Measurements from ENCODE around the gene SHANK2.
"Not testable (repeated sequence)": the region's sequence is repeated elsewhere in the genome, so short reads cannot be mapped to it uniquely, and the experiment has no call there.

SHANK2 gene

DNA sequence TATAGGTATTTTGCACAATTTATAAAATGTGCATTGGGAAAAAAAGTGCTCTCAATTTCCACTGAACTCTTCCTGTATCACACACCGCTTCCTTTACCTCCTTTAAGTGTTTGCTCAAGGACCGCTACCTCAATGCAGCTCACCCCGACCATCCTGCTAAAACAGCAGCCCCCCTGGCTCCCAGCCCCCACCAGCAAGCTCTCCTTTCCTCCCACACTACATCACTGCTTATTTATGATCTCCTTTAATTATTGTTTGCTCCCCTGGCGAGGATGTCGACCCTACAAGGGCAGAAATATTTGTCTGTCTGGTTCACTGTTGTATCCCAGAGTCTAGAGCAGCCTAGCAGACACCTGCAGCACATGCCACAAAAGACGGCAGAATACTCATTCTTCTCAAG lies 10.0 kb downstream of the SHANK2 start:
- DNase-seq: no peak

DNA sequence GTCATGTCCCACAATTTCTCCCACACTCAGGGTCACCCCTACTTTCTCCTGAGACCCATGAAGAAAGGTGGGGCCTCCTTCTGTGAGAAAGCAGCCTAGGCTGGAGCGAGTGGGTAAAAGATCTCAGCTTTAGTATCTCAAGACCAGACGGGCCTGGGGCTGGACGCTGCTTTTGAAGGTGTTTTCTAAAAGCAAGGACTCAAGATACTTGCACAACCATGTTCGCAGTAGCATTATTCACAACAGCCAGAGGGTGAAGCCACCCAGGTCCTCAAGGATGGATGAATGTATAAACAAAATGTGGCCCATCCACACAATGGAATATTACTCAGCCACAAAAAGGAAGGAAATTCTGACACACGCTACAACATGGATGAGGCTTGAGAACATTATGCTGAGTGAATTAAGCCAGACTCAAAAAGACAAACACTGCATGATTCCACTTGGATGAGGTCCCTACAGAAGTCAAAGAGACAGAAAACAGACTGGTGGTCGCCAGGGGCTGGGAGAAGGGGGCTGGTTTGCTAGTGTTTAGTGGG lies 10.6 kb downstream of the SHANK2 start:
- no peak for DNase-seq

DNA sequence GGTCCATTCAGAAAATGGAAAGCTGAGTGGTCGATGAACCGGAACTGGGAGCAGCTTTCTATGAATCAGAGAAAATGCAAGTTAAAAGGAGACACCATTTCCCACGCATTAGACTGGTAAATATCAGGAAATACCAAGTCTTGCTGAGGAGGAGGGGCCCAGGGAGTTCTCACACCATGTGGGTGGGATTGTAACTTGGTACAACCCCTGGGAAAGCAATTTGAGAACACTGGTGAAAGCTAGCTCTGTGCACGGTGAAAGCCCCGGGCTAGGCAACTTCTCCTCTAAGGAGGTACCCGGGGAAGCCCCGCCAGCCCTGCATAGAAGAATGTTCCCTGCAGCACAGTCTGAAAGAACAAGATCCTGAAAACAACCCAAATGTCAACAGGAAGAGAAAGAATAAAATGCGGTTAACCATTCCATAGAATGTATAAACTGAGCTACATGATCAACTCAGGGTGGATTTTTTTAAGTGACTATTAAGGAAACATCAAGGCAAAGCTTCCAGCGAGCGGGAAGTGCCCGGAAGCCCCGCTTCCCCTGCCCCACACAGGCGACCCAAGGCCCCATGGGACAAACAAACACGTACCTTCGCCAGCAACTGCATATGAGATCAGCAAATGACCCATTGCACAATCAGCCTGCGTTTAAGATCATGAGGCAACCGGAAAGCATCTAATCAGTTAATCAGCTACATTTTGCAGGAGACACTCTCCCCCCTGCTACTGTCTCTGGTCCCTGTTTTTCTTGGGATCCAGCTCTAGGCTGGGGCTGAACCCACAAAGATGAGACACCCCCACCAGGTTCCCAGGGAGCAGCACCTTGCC lies 11.3 kb downstream of the SHANK2 start:
- no peak for DNase-seq

DNA sequence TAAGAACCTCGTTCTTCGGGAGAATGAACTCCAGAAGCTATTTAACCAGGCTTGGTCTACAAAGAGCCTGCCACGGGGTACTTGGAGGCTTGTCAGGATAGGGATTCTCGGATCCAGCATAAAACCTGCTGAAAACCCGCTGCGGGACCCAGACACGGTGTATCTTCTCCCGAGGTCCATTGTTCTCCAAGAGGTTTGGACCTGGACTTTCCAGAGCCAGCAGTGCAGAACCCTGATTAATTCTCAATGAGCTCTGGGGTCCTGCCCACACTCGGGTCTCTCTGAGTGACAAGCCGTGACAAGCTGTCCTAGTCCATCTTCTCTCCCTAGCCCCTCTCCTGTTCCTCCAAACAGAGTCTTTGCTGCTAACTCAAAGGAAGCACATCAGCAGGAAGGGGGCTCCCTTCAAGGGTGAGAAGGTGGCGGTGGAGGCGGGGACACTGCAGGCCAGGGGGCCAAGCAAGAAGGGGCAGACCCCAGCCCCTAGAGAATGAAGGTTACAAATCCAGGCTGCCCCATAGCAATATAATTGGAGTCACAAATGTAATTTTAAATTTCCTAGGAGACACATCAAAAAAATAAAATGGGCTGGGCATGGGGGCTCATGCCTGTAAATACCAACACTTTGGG lies 12.2 kb downstream of the SHANK2 start:
- DNase-seq: no peak

DNA sequence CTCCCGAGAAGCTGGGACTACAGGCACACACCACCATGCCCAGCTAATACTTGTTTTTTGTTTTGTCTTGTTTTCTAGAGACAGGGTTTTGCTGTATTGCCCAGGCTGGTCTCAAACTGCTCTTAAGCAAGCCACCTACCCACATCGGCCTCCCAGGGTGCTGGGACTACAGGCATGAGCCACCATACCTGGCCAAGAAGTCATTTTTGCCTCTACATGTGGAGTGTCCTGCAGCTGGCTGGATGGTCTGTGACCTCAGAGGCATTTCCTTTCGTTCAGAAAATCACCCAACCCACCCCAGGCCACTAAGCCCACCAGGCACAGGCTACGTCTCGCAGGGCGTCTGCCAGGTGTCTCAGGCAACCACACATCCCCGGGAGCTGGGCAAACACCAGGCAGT lies 12.8 kb downstream of the SHANK2 start:
- DNase-seq: no peak

DNA sequence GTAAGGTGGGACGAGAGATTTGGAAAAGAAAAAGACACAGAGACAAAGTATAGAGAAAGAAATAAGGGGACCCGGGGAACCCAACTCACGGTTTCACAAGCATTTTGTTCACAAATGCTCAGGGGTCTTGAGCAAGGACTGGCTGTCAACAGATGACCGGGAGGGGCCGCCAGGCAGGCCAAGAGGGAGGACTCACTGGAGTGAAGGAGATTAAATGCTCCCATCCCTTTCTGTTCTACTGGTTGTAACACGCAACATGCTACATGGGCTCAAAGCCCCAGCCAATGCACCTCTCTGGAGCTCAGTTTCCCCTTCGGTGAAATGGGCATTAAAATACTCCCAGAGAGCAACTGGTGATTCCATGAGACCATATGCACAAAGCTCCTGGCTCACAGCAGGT lies 13.4 kb downstream of the SHANK2 start:
- no peak for DNase-seq

DNA sequence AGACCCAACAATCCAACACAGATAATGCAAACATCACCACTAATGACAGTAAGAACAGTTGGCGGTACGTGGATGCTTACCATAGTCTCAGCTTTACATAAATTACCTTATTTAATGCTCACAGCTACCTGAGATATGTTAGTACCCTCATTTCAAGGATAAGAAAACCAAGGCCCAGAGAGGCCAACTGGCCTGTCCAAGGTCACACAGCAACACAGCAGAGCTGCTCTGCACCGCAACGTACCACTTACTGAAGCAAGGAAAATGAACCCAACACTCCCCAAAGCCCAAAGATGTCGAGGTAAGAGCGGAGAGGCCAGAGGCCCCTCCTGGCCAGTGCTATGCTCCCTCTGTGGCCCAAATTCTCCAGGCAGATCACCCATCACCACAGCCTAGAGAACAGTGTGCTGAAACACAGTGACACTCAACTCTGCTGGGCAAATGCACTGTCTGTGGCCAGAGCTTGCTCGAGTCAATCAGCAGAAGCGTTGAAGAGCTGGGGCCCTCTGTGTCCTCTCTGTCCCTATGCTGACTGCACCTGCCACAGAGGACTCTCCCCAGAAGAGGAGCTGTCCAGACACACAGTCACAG lies 14.0 kb downstream of the SHANK2 start:
- DNase-seq: no peak

DNA sequence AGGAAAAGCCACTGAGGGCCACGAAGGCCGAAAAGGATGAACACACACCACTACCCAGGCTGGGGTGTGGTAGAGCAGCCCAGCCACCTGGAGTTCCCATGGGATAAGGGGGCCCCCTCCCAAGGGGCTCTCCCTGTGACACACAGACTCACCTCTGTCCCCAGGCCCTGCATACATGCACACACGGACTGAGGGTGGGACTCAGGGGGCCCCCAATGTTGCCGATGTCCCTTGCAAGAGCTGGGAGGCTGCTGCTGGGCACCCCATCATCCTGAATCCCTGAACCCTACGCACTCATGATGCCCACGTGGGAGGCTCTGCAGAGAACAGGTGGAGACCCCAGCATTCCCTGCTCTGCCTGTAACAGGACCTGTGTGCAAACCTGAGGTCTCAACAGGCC lies 14.5 kb downstream of the SHANK2 start:
- no peak for DNase-seq

DNA sequence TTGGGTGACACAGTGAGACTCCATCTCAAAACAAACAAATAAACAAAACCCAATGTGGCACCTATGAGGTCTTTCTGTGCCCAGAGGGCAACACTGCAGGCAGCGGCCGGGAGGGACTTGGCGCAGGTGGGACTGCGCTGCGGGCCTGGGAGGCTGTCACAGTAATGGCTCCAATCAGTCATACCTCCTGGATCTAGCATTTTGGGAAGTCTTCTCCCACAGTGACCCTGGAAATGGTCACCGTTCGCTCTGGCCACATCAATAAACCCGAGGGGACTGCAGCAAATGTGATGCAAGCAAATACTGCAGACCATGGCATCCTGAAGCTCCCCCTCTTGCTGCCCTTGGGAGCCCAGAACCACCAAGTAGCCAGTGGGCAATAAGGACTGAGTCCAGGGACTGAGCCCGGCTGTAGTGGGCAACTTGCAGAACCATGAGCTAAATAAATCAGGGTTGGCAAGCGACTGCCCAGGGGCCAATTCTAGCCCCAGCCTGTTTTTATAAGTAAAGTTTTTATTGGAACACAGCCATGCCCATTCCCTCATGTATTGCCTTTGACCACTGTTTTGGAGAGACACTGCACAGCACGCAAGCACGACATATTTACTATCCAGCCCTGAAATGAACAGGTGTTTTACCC lies 15.4 kb downstream of the SHANK2 start:
- DNase-seq: no peak

DNA sequence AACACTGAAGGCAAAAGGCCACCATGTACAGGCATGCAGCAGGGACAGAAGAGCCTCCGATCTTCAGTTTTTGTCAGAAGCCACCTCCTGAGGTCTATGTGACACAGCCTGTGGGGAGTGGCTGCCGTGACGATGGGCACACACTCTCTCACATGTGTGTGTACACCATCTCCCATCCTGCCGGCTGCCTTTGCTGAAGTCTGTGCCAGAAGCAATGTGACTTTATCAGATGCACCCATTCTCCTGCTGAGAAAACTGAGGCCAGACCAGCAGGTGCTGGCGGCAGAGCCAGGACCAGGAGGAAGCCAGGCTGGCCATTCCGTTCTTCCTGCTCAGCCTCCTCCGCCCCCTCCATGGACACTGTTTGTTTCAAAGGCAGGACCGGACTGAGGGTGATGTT lies 16.7 kb downstream of the SHANK2 start:
- DNase-seq: no peak

DNA sequence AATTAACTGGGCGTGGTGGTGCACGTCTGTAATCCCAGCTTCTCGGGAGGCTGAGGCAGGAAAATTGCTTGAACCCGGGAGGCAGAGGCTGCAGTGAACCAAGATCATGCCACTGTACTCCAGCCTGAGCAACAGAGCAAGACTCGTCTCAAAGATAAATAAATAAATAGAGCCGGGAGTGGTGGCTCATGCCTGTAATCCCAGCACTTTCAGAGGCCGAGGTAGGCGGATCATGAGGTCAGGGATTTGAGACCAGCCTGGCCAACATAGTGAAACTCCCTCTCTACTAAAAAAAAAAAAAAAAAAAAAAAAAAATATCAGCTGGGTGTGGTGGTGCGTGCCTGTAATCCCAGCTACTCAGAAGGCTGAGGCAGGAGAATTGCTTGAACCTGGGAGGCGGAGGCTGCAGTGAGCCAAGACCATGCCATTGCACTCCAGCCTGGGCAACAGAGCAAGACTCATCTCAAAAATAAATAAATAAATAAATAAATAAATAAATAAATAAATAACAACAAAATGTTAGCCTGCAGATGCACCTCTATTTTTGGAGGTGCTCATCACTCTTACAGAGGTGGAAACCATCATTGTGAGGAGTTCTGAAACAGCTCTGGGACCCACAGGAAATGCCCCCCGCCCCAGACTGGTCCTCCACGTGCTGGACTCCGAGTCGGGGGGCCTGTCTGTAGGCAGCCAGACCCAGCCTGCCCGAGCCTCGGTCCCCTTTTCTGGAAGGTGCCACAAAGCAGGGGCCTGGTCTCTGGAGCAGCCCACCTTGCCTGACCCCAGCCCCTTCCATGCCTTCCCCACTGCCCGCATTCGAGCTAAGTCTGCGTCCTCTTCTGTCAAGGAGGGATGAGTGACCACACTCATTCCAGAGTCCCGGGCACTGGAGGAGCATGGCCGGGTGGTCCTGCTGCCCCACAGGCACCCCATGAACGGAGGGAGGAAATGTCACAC lies 18.2 kb downstream of the SHANK2 start:
- DNase-seq: not testable (repeated sequence)

DNA sequence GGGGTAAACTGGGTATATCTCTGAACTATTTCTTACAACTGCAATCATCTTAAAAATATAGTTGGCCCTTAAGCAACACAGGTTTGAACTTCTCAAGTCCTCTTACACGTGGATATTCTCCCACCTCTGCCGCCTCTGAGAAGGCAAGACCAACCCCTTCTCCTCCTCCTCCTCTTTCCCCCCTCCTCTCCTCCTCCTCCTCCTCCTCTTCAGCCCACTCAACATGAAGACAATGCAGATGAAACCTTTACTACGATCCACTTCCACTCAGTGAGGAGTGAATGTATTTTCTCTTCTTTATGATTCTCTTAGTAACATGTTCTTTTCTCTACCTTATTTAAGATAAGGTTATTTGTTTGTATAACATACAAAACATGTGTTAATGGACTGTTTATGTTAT lies 20.0 kb downstream of the SHANK2 start:
- no peak for DNase-seq

DNA sequence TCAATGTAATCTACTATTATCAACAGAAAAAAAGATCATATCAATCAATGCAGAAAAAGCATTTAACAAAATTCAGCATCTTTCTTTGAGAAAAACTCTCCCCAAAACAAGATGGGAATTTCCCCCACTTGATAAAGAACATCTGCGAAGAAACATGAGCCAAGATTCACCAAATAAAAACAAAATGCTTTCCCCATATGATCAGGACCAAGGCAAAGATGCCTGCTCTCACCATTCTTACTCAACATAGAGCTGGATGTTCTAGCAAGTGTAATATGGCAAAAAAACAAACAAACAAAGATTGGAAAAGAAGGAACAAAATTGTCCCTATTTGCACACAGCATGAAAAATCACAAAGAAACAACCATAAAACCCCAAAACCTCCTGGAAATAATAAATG lies 23.4 kb downstream of the SHANK2 start:
- DNase-seq: no peak

DNA sequence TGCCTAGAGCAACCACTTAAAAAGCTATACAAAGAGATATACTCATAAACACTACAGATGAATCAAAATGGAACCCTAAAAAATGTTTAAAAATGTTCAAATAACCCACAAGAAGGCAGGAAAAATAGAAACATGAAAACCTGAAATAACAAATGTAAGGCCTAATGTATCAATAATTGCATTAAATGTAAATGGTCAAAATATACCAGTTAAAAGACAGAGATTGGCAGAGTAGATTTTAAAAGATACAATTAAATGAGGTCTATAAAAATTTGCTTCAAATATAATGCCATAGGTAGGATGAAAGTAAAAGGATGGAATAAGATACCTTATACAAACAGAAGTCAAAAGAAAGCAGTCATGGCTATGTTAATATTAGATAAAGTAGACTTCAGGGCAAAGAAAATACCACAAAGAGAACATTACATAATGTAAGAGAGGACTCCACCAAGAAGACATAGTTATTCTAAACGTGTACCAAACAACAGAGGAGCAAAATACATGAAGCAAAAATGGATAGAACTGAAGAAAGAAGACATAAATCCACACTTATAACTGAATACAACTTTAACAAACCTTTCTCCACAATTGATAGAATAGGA lies 25.2 kb downstream of the SHANK2 start:
- no peak for DNase-seq

DNA sequence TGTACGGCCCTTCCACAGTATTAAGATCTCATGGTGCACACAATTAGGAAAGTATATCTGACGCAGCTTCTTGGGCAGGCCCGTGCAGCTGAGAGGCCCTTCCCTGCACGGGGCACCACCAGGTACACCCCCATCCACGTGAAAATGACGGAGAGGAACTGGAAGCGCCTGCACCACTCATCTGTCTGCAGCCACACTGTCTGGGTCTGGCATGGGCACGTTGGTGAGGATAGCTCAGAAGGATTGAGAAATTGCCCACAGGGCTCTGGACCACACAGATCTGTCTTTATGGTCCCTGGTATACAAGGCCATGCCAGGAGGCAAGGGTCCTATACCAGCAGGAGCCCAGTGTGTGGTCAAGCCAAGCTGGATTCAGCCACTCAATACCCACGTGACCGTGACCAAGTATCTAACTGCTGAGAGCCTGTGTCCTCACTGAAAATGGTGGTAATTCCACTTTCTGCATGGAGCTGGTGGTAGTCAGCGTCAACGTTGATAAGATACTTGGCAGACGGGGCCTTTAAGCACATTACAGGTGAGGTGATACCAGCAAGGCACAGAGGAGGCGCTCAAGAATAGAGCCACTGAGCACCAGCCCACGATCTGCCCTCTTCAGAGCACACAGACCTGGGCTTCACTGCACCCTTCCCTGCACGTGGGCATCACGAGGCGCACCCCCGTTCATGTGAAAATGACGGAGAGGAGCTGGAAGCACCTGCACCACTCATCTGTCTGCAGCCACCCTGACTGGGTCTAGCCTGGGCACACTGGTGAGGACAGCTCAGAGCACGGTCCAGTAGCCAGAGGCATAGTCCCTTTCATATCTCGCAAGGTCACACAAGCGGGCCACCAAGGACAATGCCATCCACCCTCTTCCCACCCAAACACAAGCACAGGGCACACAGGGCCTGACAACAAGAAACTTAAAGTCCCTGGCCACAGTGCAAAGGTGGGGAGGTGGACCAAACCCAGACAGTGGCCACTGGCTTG lies 28.4 kb downstream of the SHANK2 start:
- DNase-seq: no peak

DNA sequence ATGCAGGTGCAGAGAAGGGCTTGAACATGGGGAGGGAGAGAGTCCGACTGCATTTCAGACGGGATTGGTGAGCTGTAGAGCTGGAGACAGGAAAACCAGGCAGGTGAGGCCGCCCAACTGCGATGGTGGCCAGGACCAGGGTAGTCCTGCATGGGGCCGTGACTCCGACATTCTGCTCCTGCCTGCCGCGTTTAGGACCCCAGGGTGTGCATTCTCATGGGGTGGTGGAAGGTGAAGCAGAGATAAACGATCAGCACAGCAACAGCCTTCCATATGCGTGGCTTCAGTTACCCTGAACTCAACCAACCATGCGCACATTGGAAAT lies 29.3 kb downstream of the SHANK2 start:
- DNase-seq: no peak

DNA sequence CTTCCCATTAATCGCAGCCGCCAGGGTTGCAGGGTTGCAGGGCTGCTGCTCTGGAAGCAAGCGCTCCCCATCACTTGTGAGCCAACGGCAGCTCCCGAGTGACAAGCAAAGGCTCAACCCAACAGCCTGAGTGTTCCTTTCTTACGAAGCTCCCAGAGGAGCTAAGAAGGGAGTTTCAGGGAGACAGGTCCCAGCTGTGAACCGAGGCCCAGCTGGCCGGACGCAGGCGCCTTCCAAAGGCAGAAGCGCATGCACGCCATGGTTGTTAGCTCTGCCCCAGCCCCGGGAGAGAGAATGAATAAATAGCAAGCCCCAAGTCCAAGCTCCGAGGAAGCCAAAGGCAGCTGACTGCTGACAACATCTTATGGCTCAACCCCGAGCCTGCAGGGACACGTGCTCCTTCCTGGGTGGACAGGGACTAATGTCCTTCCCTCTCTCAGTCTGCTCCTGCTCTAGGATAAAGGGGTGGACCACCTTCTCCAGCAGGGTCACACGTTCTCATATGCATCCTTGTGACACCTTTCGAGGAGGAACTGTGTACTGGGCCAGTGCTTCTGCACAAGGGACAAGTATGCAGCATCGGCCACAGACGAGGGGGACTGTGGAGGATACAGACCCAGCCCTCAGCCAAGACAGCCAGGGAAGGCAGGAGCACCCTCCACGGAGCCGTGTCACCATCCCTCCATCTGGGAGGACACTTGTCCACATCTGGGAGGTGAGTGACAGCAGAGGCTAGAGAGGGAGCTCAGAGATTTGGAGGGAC lies 29.9 kb downstream of the SHANK2 start:
- DNase-seq: no peak

DNA sequence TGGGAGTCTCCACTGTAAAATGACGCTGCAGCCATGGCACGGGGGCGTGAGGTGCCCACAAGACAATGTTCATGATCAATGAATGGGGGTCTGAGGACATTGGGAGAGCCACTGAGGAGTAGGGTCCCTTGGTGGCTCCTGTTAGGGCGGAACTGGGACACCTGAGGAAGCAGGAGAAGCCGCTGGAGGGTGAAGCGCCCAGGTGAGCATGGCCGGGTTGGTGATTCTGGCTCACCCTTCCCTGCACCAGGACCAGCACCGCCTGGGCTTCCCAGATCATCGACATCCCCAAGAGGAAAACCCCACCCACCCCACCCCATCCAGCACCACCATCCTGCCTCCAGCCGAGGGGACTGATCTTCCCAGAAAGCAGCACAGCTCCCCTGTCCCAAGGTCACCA lies 30.6 kb downstream of the SHANK2 start:
- DNase-seq: no peak

DNA sequence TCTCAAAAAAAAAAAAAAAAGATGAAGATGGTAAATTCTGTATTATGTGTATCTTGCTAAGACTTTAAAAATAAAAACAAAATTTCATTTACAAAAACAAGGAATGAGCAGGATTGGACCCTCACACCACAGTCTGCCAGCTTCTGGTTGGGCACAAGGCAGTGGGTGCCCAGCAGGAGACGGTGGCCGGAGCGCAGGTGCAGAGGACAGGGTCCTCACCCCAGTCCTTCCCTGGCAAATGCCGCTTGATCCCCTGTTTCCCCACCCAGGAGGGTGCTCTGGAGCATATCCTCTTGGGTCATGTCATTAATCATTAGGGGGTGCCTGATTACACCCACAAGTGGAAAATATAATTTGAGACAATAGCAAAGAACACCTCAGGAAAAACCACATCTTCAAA lies 31.2 kb downstream of the SHANK2 start:
- no peak for DNase-seq
